ENCODE results near the gene BET1L.

BET1L gene

GRCh38 chr11:209275-210121, 2.3 kb upstream of the BET1L start:
- no peak for DNase-seq

- DNase-seq = no peak
Measured at GRCh38 chr11:208917-209260, 1.7 kb upstream of the BET1L start.

- peak; percentile 52 for DNase-seq
Measured at GRCh38 chr11:208181-208916, 1.1 kb upstream of the BET1L start.

- no peak for DNase-seq
Measured at GRCh38 chr11:207863-208180, 623 bp upstream of the BET1L start.

GRCh38 chr11:206526-207207, 532 bp downstream of the BET1L start:
- no peak for DNase-seq

GRCh38 chr11:206002-206384, 1.2 kb downstream of the BET1L start:
- DNase-seq = no peak

DNA sequence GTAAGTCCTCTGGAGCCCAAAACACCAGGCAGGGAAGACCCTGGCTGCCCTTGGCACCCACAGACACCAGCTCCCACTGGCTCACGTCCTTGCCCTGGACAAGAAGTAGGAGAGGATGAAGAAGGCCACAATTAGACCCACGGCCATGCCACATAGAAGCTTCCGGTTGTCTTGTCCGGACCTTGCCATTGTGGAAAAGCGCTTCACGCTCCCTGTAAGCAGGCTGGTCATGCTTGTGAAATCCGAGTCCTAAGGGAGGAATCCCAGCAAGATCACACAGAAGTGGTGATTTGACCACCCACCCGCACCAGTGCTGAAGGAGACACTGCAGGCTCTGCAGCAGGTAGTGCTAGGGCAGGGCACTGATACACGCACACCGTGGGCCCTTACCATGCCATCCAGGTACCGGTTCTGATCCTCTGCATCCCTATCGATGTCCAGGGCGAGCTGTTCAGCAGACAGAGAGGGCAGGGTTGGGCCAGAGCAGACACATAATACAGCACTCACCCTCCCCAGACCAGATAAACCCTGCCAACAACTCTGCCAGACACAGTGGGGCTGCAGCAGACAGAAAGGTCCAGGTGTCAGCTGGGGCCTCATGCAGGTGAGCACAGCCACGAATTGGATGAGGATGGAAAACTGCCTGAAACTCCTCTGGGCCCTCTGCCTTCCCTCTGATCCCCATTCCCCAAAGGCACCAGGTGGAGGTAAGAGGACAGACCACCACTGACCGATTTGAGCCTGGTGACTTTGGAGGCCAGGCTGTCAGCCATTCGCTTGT, 1.8 kb downstream of the BET1L start:
- no peak for DNase-seq

DNA sequence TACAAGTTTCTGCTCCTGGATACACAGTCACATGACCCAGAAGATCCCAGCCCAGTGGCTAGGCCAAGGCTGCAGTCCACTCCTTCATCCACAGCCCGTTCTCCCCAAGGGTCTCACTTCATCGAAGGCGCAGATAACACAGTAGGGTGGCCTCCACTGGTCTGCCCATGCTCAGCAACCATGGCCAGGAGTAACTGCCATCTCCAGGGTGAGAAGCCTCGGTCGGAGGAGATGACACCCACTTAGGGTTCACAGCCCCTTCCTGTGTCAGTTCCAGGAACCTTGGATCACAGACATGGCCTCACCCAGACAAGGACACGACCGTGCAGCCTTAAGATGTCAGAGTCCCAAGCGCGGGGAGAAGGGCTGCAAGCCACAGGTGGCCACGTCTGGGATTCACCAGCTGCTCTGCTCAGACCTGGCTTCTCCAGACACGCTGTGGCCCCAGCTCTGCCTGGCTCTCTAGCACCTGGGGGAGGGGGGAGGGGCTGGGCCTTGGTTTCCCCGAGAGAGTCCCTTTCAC, 2.6 kb downstream of the BET1L start:
- DNase-seq = no peak

GRCh38 chr11:203945-204586, 3.1 kb downstream of the BET1L start:
- DNase-seq = no peak

GRCh38 chr11:203056-203944, 3.9 kb downstream of the BET1L start:
- no peak for DNase-seq

GRCh38 chr11:202490-202889, 4.7 kb downstream of the BET1L start:
- DNase-seq = no peak

- DNase-seq = no peak
Measured at GRCh38 chr11:201966-202365, 5.2 kb downstream of the BET1L start.

DNA sequence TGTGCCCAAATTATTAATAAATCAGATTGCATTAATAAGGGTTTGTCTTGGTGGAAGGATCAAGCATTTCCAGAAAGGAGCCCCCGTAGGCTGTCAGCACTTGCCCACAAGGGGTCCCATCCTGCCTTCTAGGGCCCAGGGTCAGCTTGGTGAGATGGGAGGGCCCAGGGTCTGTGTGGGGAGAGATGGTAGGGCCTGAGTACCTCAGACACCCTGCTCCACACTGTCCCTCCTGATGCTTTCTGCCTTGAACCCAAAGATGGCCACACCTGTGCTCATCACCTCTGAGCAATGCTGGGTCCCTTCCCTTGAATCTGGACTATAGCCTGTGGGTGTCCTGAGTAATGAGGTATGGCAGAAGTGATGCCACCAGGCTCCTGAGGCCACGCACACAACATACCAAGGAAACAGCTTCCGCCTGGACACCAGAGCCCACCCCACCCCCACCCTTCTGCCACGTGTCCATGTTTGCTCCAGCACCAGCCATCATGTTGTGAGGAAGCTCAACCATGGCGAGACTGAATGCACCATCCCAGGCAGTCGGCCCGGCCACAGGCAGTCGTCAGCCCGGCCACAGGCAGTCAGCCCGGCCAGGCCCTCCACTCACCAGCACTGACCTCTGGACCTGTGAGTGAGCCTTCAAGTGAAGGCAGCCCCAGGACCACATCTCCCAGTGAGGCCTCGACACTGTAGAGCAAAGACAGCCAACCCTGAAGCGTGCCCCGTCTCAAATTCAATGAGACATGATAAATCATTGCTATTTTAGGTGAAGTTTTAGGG, 6.8 kb downstream of the BET1L start:
- DNase-seq = no peak

- no peak for DNase-seq
Measured at GRCh38 chr11:199782-200181, 7.4 kb downstream of the BET1L start.

GRCh38 chr11:199004-199581, 8.1 kb downstream of the BET1L start:
- no peak for DNase-seq

DNA sequence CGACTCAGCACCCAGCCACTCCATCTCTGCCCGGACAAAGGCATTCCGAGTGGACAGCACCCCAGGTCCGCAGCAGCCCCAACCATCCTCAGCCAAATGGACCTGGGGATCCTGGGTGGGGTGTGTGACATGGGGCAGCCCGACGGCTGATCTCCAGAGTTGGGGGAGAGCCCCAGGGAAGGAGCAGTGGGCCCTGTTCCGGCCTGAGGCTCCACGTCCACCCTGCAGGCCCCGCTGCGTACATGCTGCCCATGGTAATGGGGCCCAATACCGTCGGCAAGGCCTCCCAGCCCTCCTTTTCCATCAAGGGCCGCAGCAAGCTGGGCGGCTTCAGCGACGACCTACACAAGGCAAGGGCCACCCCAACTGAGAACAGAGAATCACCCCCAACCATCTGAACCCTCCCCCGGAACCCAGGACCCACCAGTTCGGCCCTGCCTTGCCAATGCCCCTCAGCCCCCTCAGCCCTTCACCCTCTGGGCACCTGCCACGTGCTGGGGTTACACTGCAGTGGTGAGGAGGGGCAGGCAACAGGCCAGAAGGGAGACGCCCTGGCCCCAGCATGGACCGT, 8.9 kb downstream of the BET1L start:
- no peak for DNase-seq

- DNase-seq = no peak
Measured at GRCh38 chr11:197741-198235, 9.4 kb downstream of the BET1L start.

DNA sequence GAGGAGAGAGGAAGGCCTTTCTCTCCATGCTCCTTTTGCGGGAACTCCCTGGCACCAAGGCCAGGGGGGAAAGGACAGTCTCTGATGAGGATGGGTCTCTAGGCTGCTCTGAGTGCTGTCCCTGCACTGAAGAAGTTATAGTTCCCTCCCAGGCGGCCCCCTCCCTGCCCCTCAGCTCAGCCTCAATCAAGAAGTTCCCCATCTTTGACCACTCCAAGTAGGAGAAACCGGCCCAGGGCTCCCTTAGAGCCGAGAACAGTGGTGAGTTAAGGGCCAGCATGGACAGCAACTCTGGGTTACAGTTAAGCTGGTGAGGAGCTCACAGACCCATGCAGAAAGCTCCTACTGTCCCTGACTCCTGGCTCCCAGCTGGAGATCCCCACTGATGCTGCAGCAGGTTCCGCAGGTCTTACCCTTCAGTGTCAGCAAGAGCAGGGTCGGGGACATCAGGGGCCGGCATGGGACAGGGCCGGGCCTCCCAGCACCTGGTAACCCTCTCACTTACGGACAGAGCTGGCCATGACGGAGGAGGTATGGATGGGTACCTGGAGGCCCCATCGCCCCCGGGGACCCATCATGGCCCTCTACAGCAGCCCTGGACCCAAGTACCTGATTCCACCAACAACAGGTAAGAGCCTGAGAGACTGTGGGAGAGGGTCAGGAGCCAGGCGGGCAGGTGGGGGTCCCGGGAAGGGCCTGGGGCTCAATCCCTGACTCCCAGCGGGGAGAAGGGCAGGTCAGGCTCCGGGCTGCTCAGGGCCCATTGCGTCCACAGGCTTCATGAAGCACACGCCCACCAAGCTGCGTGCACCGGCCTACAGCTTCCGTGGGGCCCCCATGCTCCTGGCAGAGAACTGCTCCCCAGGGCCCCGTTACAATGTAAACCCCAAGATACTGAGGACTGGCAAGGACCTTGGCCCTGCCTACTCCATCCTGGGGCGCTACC, 10.1 kb downstream of the BET1L start:
- DNase-seq = no peak
